H9 (cell line): ENCODE data around the gene KNG1. TPM values are rescaled to one million over a fixed set of nuclear protein-coding genes. Genes with fewer than 3 reads are reported as not detected.

Experiments
- DNase-seq: peaks from one replicate; pipeline ENCODE4 v3.0.0-alpha.2; 2017
- H2AFZ ChIP-seq: one replicate; pipeline ENCODE4 v1.6.1; 2013; ENCODE audit warnings: mild to moderate bottlenecking, low read length, control low read depth, moderate library complexity
- H2AK5ac ChIP-seq: 2 replicates; pipeline ENCODE4 v1.6.1; 2013; ENCODE audit warnings: low read length, control low read depth, mixed read lengths; ENCODE audit not compliant: insufficient read length
- H2BK120ac ChIP-seq: one replicate; pipeline ENCODE4 v1.6.1; 2013; ENCODE audit warnings: low read depth, mild to moderate bottlenecking, low read length, control low read depth, inconsistent platforms; ENCODE audit not compliant: poor library complexity, severe bottlenecking
- H2BK12ac ChIP-seq: 2 replicates; pipeline ENCODE4 v1.6.1; 2013; ENCODE audit warnings: low read length, control low read depth, mixed read lengths, low read depth; ENCODE audit not compliant: insufficient read length
- H2BK15ac ChIP-seq: 2 replicates; pipeline ENCODE4 v1.6.1; 2013; ENCODE audit warnings: low read depth, low read length, control low read depth
- H2BK20ac ChIP-seq: one replicate; pipeline ENCODE4 v1.6.1; 2013; ENCODE audit warnings: low read depth, mild to moderate bottlenecking, low read length, control low read depth, inconsistent platforms; ENCODE audit not compliant: poor library complexity, severe bottlenecking
- H2BK5ac ChIP-seq: 2 replicates; pipeline ENCODE4 v1.6.1; 2013; ENCODE audit warnings: low read length, control low read depth, mixed read lengths; ENCODE audit not compliant: insufficient read length
- H3K14ac ChIP-seq: 2 replicates; pipeline ENCODE4 v1.6.1; 2013; ENCODE audit warnings: low read length, control low read depth; ENCODE audit not compliant: insufficient read depth
- H3K18ac ChIP-seq: 2 replicates; pipeline ENCODE4 v1.6.1; 2013; ENCODE audit warnings: low read depth, mild to moderate bottlenecking, mixed read lengths, low read length, control low read depth; ENCODE audit not compliant: insufficient read length
- H3K23ac ChIP-seq: 2 replicates; pipeline ENCODE4 v1.6.1; 2013; ENCODE audit warnings: low read length, control low read depth, mixed read lengths, low read depth; ENCODE audit not compliant: insufficient read length
- H3K23me2 ChIP-seq: 2 replicates; pipeline ENCODE4 v1.6.1; 2013; ENCODE audit warnings: low read depth, mild to moderate bottlenecking, mixed read lengths, low read length, control low read depth; ENCODE audit not compliant: insufficient read length, poor library complexity, severe bottlenecking
- H3K27ac ChIP-seq: 2 replicates; pipeline ENCODE4 v1.5.1; 2013; ENCODE audit warnings: low read length, control low read depth, mixed read lengths, low read depth; ENCODE audit not compliant: insufficient read length
- H3K27me3 ChIP-seq: 2 replicates; pipeline ENCODE4 v1.6.1; 2013; ENCODE audit warnings: low read length, control low read depth, inconsistent platforms; ENCODE audit not compliant: insufficient read depth
- H3K4ac ChIP-seq: 2 replicates; pipeline ENCODE4 v1.6.1; 2013; ENCODE audit warnings: low read depth, mild to moderate bottlenecking, control low read depth, inconsistent platforms, low read length, moderate library complexity
- H3K4me1 ChIP-seq: 2 replicates; pipeline ENCODE4 v1.6.1; 2013; ENCODE audit warnings: low read length, control low read depth, inconsistent platforms; ENCODE audit not compliant: insufficient read depth
- H3K4me2 ChIP-seq: 2 replicates; pipeline ENCODE4 v1.6.1; 2013; ENCODE audit warnings: low read length, control low read depth, mixed read lengths; ENCODE audit not compliant: insufficient read length, insufficient read depth
- H3K56ac ChIP-seq: 2 replicates; pipeline ENCODE4 v1.6.1; 2013; ENCODE audit warnings: low read depth, mild to moderate bottlenecking, mixed read lengths, low read length, control low read depth; ENCODE audit not compliant: insufficient read length
- H3K79me1 ChIP-seq: 2 replicates; pipeline ENCODE4 v1.6.1; 2013; ENCODE audit warnings: low read depth, mild to moderate bottlenecking, moderate library complexity, low read length, control low read depth, inconsistent platforms; ENCODE audit not compliant: insufficient read depth, poor library complexity, severe bottlenecking
- H3K79me2 ChIP-seq: 2 replicates; pipeline ENCODE4 v1.6.1; 2013; ENCODE audit warnings: low read length, control low read depth, inconsistent platforms; ENCODE audit not compliant: insufficient read depth
- H3K9ac ChIP-seq: 2 replicates; pipeline ENCODE4 v1.6.1; 2013; ENCODE audit warnings: low read length, control low read depth, mixed read lengths; ENCODE audit not compliant: insufficient read length; ENCODE audit errors: extremely low read depth
- H3K9me3 ChIP-seq: one replicate; pipeline ENCODE4 v1.6.1; 2013; ENCODE audit warnings: low read depth, low read length, inconsistent platforms; ENCODE audit not compliant: control insufficient read depth
- H3T11ph ChIP-seq: one replicate; pipeline ENCODE4 v1.6.1; 2013; ENCODE audit warnings: mild to moderate bottlenecking, low read length, control low read depth, inconsistent platforms
- H4K20me1 ChIP-seq: one replicate; pipeline ENCODE4 v1.6.1; 2013; ENCODE audit not compliant: control insufficient read depth, insufficient read length, insufficient read depth
- H4K5ac ChIP-seq: 2 replicates; pipeline ENCODE4 v1.6.1; 2013; ENCODE audit warnings: low read depth, mild to moderate bottlenecking, mixed read lengths, low read length, control low read depth; ENCODE audit not compliant: insufficient read length
- H4K8ac ChIP-seq: replicated peaks from 2 replicates; pipeline ENCODE4 v1.6.1; 2013; ENCODE audit warnings: low read length, control low read depth, mixed read lengths, low read depth; ENCODE audit not compliant: insufficient read length
- H4K91ac ChIP-seq: 2 replicates; pipeline ENCODE4 v1.6.1; 2013; ENCODE audit warnings: low read depth, mild to moderate bottlenecking, moderate library complexity, mixed read lengths, low read length, control low read depth; ENCODE audit not compliant: insufficient read length
- H3K27ac Mint-ChIP-seq, 3 experiments: 2 replicates in 2 of 3; 3 replicates in 1 of 3; pipeline ENCODE4 v1.8.0; 2020 to 2021; ENCODE audit warnings: mixed read lengths in 3 of 3, mild to moderate bottlenecking in 1 of 3, moderate library complexity in 1 of 3
- H3K27me3 Mint-ChIP-seq: 2 replicates; pipeline ENCODE4 v1.8.0; 2021; ENCODE audit warnings: low read depth, mild to moderate bottlenecking, moderate library complexity, mixed read lengths
- H3K36me3 Mint-ChIP-seq, 3 experiments: 2 replicates in 2 of 3; 3 replicates in 1 of 3; pipeline ENCODE4 v1.8.0; 2020 to 2021; ENCODE audit warnings: low read depth in 3 of 3, mixed read lengths in 3 of 3; ENCODE audit not compliant: insufficient read depth in 1 of 3
- H3K4me1 Mint-ChIP-seq, 2 experiments: 2 replicates each; pipeline ENCODE4 v1.8.0; 2020; ENCODE audit warnings: mixed read lengths in 2 of 2
- H3K4me3 Mint-ChIP-seq, 2 experiments: 2 replicates in 1 of 2; 3 replicates in 1 of 2; pipeline ENCODE4 v1.8.0; 2020 to 2021; ENCODE audit warnings: mild to moderate bottlenecking in 2 of 2, mixed read lengths in 2 of 2, moderate library complexity in 1 of 2
- H3K9me3 Mint-ChIP-seq, 2 experiments: 2 replicates in 1 of 2; 3 replicates in 1 of 2; pipeline ENCODE4 v1.8.0; 2020; ENCODE audit warnings: mild to moderate bottlenecking in 2 of 2, mixed read lengths in 2 of 2, moderate library complexity in 1 of 2
- CTCF ChIP-seq: fragments of 200-600 bp; sonication (generic); conservative IDR thresholded peaks from 3 replicates; pipeline ENCODE4 v1.8.0; 2021; ENCODE audit warnings: antibody characterized with exemption, mild to moderate bottlenecking
- WGBS: extraction: QIAGEN DNeasy Blood & Tissue Kit; methylation state at CpG from one replicate; pipeline ENCODE4 v1.1.7; 2013; ENCODE audit warnings: missing lambda C conversion rate, low lambda C conversion rate, mixed read lengths; ENCODE audit not compliant: insufficient read length; ENCODE audit errors: extremely low coverage; 5-methylcytosine and 5-hydroxymethylcytosine counted together
- total RNA-seq: library from RNA; stranded (reverse); gene quantifications from 2 replicates; pipeline ENCODE4 v1.2.1, GENCODE V29; 2021

Gene KNG1
- total RNA-seq, 1 experiment from 2014 or later = not detected

- no peaks in the 10 kb centered on the region for H3K23me2 ChIP-seq
- no peaks in the 10 kb centered on the region for H3K27me3 ChIP-seq
- no peak overlapping the region for H2BK5ac ChIP-seq
- no peak overlapping the region for H3K56ac ChIP-seq
- no peak overlapping the region for H4K8ac ChIP-seq
- no peaks in the 10 kb centered on the region for H3K79me2 ChIP-seq
- H4K91ac ChIP-seq = no peak overlapping the region
- H3K4me3 Mint-ChIP-seq = no peak overlapping the region; a peak in 1 of 5 replicates
- H3K18ac ChIP-seq = no peak overlapping the region
- no peak overlapping the region for H4K5ac ChIP-seq
- no peak overlapping the region for H2AFZ ChIP-seq
- H4K20me1 ChIP-seq = no peaks in the 10 kb centered on the region
- peaks cover 2% of the 10 kb centered on the region; the same call in 1 of the 2 replicates for H3K27me3 Mint-ChIP-seq
- H3K27ac ChIP-seq = no peak overlapping the region
- H2BK12ac ChIP-seq = no peak overlapping the region
- no peak overlapping the region for H3K27ac Mint-ChIP-seq
- no peak overlapping the region for H3T11ph ChIP-seq
- no peak overlapping the region for H3K4me2 ChIP-seq
- H3K9me3 ChIP-seq = no peaks in the 10 kb centered on the region
- no peak overlapping the region for H2BK20ac ChIP-seq
- no peak overlapping the region for H2BK120ac ChIP-seq
- H3K23ac ChIP-seq = no peak overlapping the region
- H2AK5ac ChIP-seq = no peak overlapping the region
- H3K4ac ChIP-seq = no peak overlapping the region
- no peaks in the 10 kb centered on the region for H3K4me1 ChIP-seq
- no peaks in the 10 kb centered on the region for H3K79me1 ChIP-seq
- H3K9ac ChIP-seq = no peak overlapping the region
- peaks cover 4 to 9% of the 10 kb centered on the region in 2 experiments; a peak in 3 of 4 replicates for H3K4me1 Mint-ChIP-seq
- H3K36me3 Mint-ChIP-seq = no peaks in the 10 kb centered on the region
- H3K9me3 Mint-ChIP-seq = peaks cover 4 to 7% of the 10 kb centered on the region in 2 experiments; a peak in 4 of 5 replicates
- H2BK15ac ChIP-seq = no peak overlapping the region
- no peak for DNase-seq
- TF ChIP-seq CTCF = no peak
- WGBS = no CpG with 5 or more reads among the region's 8 CpGs
- H3K14ac ChIP-seq = no peak overlapping the region
Observed at GRCh38 chr3:186760897-186761447, 43.8 kb downstream of the KNG1 start.
